Adrenal gland (tissue), 5 donors: ENCODE measurements around the gene SPOCK2.
A peak's percentile ranks its signal among the peaks of the same experiment; 100 is the strongest.

Source experiments
- CTCF ChIP-seq, 6 experiments: fragments of 450-650 bp in 4 of 6; fragments of 200-600 bp in 2 of 6; sonication (generic) in 1 of 6; IDR thresholded peaks; 1 replicate in 5 of 6; 2 replicates in 1 of 6; pipeline versions ENCODE4 v1.5.1 to v1.8.0; 2016 to 2021; ENCODE audit warnings: antibody characterized with exemption in 6 of 6, mild to moderate bottlenecking in 2 of 6, moderate library complexity in 1 of 6
- POLR2A ChIP-seq, 2 donors: fragments of 450-650 bp; IDR thresholded peaks; one replicate each; pipeline ENCODE4 v1.6.1; 2017; ENCODE audit warnings: antibody characterized with exemption in 2 of 2, mild to moderate bottlenecking in 2 of 2, moderate library complexity in 1 of 2
- donor health status: DM: no; HTN: no; CAD: no.

DNA sequence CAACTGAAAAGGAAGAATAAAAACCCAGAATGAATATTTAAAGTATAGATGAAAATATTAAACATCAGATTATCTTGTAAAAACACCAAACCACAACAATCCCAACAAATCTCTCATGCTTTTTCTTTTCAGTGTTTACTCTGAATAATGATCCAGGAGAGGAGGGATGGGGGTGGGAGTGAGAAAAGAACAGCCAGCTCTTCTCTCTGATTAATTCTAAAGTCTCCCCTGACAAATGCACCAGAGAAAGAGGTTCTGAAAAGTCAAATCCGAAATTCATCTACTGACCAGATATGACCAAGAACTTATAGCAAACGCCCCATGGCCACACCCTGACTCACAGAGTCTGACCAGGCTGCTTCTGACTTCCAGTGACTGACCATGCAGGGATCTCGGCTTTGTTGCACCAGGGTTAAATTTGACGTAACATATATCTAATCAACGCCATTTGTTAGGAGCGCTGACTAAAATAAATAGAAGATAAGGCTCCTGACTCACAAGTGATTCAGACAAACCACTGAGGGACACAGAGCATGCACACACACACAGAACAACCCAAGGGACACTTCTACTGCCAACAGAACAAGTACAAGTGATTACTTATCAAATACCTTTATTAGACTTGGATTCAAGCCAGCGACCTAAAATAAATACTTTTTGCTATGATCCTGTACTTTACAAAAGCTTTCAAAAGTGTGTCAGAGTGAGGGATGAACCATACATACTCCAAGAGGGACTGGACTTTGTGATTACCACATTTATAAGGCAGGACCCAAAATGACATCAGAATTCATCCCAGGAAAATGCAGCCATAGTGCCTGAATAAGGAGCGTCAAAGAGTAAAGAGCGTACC lies 9.3 kb upstream of the SPOCK2 start:
- TF ChIP-seq CTCF (IDR thresholded peaks at IDR 0.05) = no peak
- TF ChIP-seq POLR2A (IDR thresholded peaks at IDR 0.05) = peak in 1 of 2 donors; percentile 42
